ENCODE data around the gene CTBP2.

Gene CTBP2

DNA sequence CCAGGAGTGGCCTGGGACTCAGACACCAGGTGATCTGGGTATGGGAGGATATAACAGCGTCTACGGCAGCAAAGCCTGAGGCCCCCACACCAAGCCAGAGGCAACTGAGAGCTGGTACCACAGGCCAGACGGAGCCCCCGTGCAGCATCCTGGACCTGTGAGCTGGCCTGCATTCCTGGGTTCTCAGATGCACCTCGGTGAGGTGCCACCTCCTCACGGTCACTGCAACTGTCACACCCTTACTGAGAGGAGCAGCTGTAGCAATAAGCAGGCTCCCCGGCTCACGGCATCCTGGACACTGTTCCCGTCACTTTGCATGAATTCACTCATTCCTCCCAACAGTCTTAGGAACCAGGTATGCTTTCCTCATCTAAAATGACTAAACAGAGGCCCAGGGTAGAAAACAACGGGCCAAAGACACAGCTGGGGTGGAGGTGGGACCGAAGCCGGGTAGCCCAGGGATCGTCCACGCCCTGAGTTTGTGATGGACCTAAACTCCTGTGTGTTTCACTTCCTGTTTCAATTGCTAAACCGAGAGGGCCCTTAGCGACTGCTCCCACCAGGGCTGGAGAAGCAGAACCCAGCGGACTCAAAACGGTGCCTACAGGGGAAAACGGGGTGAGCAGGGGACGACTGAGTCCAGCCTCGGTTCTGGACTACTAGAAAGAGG lies 98.7 kb downstream of the CTBP2 start:
- no peaks in the 10 kb centered on the region for H3K36me3 ChIP-seq (replicated peaks; ENCODE audit: insufficient read depth, low read length)
- H3K79me2 ChIP-seq (ENCODE audit: low read length): no peaks in the 10 kb centered on the region
- no peaks in the 10 kb centered on the region for H3K9me2 ChIP-seq (replicated peaks; ENCODE audit: insufficient read depth, low read length)
- TF ChIP-seq EZH2phosphoT487 (IDR thresholded peaks at IDR 0.05; ENCODE audit: low read length) (no peak), EZH2 (optimal IDR thresholded peaks at IDR 0.05; ENCODE audit: low read depth, low read length) (no peak)
- TF ChIP-seq, protein P1, sequence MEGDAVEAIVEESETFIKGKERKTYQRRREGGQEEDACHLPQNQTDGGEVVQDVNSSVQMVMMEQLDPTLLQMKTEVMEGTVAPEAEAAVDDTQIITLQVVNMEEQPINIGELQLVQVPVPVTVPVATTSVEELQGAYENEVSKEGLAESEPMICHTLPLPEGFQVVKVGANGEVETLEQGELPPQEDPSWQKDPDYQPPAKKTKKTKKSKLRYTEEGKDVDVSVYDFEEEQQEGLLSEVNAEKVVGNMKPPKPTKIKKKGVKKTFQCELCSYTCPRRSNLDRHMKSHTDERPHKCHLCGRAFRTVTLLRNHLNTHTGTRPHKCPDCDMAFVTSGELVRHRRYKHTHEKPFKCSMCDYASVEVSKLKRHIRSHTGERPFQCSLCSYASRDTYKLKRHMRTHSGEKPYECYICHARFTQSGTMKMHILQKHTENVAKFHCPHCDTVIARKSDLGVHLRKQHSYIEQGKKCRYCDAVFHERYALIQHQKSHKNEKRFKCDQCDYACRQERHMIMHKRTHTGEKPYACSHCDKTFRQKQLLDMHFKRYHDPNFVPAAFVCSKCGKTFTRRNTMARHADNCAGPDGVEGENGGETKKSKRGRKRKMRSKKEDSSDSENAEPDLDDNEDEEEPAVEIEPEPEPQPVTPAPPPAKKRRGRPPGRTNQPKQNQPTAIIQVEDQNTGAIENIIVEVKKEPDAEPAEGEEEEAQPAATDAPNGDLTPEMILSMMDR (IDR thresholded peaks at IDR 0.05; ENCODE audit: low read length): no peak
- H2AFZ ChIP-seq (ENCODE audit: low read length): no peak overlapping the region
- H3K4me2 ChIP-seq (ENCODE audit: low read depth, low read length): no peak overlapping the region
- H3F3A ChIP-seq (ENCODE audit: insufficient read depth, low read length): peaks cover 13% of the 10 kb centered on the region; the same call in 1 of the 2 replicates
- no peak overlapping the region for H3K9ac ChIP-seq (ENCODE audit: low read length)
- H3K27ac ChIP-seq (ENCODE audit: low read length): no peak overlapping the region
- H3K4me3 ChIP-seq (ENCODE audit: low read length): no peak overlapping the region
- H3K27me3 ChIP-seq (replicated peaks; ENCODE audit: insufficient read depth, low read length): peaks cover 93% of the 10 kb centered on the region
- H4K20me1 ChIP-seq (ENCODE audit: insufficient read depth, low read length): no peaks in the 10 kb centered on the region; the same call in 1 of the 2 replicates
- DNase-seq: no peak
- peaks cover 11% of the 10 kb centered on the region; the same call in 1 of the 2 replicates for H3K4me1 ChIP-seq (ENCODE audit: low read length)
- no peaks in the 10 kb centered on the region for H3K9me3 ChIP-seq (replicated peaks; ENCODE audit: insufficient read depth, low read length)

DNA sequence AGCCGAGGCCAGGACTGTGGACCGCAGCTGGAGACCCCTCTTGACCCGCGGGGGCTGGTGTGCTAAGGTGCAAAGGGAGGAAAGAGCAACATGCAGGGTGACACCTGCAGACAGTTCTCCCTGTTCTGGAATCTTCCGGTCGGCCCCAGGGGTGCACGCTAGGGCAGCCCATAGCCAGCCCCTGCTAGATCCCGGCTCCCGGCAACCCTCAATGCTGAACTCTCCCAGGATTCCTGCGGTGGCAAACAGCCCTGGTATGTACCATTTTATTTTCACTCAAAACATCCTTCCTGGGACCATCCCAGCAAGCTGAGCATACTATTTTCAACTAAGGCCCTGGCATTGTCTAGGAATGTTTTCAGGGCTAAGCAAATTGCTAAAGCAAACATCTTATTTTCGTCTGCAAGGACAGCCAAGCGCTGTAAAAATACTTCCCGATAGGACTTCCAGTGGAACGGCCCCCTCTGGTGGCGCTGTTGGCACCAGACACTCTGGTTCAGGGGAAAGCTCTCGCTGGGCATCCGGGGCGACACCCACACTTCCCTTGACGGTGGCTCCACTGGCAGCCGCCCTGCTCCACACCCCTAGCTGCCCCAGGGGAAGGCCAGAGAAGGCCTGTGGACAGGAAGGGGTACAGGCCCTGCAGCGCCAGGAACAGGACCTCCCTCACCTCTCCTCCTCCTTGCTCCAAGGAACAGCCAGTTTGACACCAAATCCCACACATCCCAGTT lies 99.4 kb downstream of the CTBP2 start:
- Histone ChIP-seq H3F3A (ENCODE audit: insufficient read depth, low read length) (peaks cover 13% of the 10 kb centered on the region; the same call in 1 of the 2 replicates), H3K36me3 (replicated peaks; ENCODE audit: insufficient read depth, low read length) (no peaks in the 10 kb centered on the region), H3K9me3 (replicated peaks; ENCODE audit: insufficient read depth, low read length) (no peaks in the 10 kb centered on the region), H3K79me2 (ENCODE audit: low read length) (no peaks in the 10 kb centered on the region), H2AFZ (ENCODE audit: low read length) (no peak overlapping the region), H3K4me1 (ENCODE audit: low read length) (peaks cover 11% of the 10 kb centered on the region; the same call in 1 of the 2 replicates), H3K27ac (ENCODE audit: low read length) (no peak overlapping the region), H3K9ac (ENCODE audit: low read length) (no peak overlapping the region), H4K20me1 (ENCODE audit: insufficient read depth, low read length) (no peaks in the 10 kb centered on the region; the same call in 1 of the 2 replicates), H3K4me3 (ENCODE audit: low read length) (no peak overlapping the region), H3K9me2 (replicated peaks; ENCODE audit: insufficient read depth, low read length) (no peaks in the 10 kb centered on the region), H3K27me3 (replicated peaks; ENCODE audit: insufficient read depth, low read length) (peaks cover 93% of the 10 kb centered on the region), H3K4me2 (ENCODE audit: low read depth, low read length) (no peak overlapping the region)
- no peak for DNase-seq
- TF ChIP-seq, protein P1 (IDR thresholded peaks at IDR 0.05; ENCODE audit: low read length): peak; percentile 47
- no peak for TF ChIP-seq EZH2 (optimal IDR thresholded peaks at IDR 0.05; ENCODE audit: low read depth, low read length)

DNA sequence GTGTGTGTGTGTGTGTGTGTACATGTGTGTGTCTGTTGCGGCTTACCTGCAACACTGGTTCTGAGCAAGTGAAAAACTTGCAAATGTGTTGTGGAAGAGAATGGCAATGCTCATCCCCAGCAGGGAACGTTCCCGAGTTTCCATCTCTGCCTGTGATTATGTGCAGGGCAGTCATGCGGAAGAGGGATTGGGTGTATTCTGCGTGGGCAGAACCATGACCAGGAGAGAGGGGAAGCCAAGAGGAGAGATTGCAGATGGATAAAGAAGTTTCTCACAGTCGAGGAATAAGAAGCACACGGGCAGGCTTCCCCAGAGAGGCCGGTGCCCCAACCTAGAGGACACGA lies 99.9 kb downstream of the CTBP2 start:
- no peak for DNase-seq
- Histone ChIP-seq H3K27me3 (replicated peaks; ENCODE audit: insufficient read depth, low read length) (peaks cover 91% of the 10 kb centered on the region), H4K20me1 (ENCODE audit: insufficient read depth, low read length) (no peaks in the 10 kb centered on the region; the same call in 1 of the 2 replicates), H3K4me3 (ENCODE audit: low read length) (no peak overlapping the region), H3K9me2 (replicated peaks; ENCODE audit: insufficient read depth, low read length) (no peaks in the 10 kb centered on the region), H3K36me3 (replicated peaks; ENCODE audit: insufficient read depth, low read length) (no peaks in the 10 kb centered on the region), H2AFZ (ENCODE audit: low read length) (no peak overlapping the region), H3K4me1 (ENCODE audit: low read length) (peaks cover 11% of the 10 kb centered on the region; the same call in 1 of the 2 replicates), H3K27ac (ENCODE audit: low read length) (no peak overlapping the region), H3K9ac (ENCODE audit: low read length) (no peak overlapping the region), H3K79me2 (ENCODE audit: low read length) (no peaks in the 10 kb centered on the region), H3F3A (ENCODE audit: insufficient read depth, low read length) (peaks cover 13% of the 10 kb centered on the region; the same call in 1 of the 2 replicates), H3K9me3 (replicated peaks; ENCODE audit: insufficient read depth, low read length) (no peaks in the 10 kb centered on the region), H3K4me2 (ENCODE audit: low read depth, low read length) (no peak overlapping the region)
- TF ChIP-seq EZH2phosphoT487 (IDR thresholded peaks at IDR 0.05; ENCODE audit: low read length) (no peak), EZH2 (optimal IDR thresholded peaks at IDR 0.05; ENCODE audit: low read depth, low read length) (no peak)
- TF ChIP-seq, protein P1 (IDR thresholded peaks at IDR 0.05; ENCODE audit: low read length): no peak

All from MM.1S (cell line).